Hematopoietic multipotent progenitor cell treated with erythropoietin and hydrocortisone succinate and interleukin-3 and kit ligand, for 15 days (in vitro differentiated cells): ENCODE results near the gene SERPINB4.
"Not testable (repeated sequence)": the region's sequence is repeated elsewhere in the genome, so short reads cannot be mapped to it uniquely, and the experiment has no call there.

ENCODE experiments used
- DNase-seq: peaks from one replicate; pipeline ENCODE4 v3.0.0-alpha.2; 2015; ENCODE audit warnings: low spot score

Gene SERPINB4

GRCh38 chr18:63644142-63644541, at the start of gene SERPINB4:
SERPINB4 (minus strand) TSS chr18:63644256; CDS start chr18:63643577, 679 bp downstream.
- DNase-seq: not testable (repeated sequence)

- no peak for DNase-seq
These were observed 45.0 kb upstream of the SERPINB4 start for GRCh38 chr18:63689064-63689463.

DNA sequence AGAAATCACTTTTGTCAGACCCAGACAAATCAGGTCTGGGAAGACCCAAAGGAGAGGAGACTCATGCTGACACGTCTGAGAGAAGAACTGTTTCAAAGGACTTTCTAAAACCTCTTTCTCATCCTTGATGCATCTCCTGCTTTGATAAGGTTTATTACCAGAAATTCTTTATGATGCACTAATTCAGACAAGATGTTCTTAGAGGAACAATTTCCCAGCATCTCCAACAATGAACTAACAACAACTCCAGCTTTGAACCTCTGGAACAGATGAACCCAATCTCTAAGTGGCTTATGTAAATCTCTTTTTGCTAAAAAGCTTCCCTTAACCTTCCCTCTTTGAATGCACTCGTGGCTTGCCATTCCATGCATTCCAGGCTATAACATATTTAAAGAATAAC, 42.8 kb upstream of the SERPINB4 start:
- no peak for DNase-seq

- no peak for DNase-seq
These were observed 40.7 kb upstream of the SERPINB4 start for GRCh38 chr18:63684718-63685117.

GRCh38 chr18:63683890-63684289, 39.8 kb upstream of the SERPINB4 start:
- DNase-seq: no peak

DNA sequence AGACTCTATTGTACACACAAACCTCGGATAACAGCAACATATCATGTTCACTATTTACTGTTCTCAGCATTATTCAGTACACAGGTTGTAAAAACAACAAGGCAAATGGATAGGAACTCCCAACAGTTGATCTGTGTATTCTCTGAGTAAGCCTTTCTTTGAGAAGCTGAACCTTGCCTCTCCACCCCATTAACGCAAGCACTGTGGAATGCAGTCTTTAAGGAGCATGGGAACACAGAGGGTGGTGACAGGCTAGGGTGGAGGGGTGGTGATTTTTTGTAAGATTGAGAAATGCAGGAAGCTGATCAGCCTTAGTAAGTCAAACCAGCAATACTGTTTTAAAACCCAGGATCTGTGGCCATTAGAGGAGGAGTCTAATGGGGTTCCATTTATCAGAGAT, 39.1 kb upstream of the SERPINB4 start:
- no peak for DNase-seq

DNA sequence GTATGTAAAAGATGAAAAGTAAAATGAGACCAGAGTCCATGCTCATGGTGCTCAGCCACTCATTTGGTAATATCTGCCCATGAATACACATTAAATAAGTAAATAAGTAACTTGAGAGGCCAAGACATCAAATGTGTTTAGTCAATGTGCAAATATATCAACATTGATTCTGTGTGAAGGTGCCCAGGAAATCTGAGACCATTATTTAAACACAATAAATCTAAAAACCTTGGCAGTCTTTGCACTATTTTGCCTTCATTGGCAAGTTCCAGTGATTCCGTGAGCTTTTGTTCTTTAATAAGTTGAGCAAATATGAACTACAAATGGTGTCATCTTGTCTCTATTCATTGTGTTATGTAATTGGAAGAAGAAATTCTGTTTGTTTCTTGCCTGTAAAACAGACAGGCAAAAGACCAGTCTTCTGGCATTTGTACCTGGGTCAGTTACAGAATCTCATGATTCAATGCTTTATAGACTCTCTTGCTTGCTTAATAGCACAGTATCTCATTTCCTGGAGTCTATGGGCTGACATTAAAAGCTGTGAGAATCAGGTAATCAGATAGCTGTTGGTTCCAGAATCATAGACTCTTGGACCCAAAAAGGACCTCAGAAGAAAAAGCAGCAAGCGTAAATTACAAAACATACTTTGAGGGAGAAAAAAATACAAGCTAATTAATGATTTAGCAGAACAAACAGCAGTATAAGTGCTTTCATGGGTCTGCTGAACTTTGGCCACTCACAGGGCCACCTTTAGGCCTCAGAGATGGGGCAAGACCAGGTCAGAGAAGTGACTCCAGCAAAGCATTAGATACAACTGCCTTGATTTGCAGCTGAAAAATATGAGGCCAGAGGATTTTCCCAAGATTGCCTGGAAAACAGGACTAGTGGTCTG, 37.6 kb upstream of the SERPINB4 start:
- DNase-seq: no peak

- DNase-seq: no peak
These were observed 36.0 kb upstream of the SERPINB4 start for GRCh38 chr18:63679820-63680606.

DNA sequence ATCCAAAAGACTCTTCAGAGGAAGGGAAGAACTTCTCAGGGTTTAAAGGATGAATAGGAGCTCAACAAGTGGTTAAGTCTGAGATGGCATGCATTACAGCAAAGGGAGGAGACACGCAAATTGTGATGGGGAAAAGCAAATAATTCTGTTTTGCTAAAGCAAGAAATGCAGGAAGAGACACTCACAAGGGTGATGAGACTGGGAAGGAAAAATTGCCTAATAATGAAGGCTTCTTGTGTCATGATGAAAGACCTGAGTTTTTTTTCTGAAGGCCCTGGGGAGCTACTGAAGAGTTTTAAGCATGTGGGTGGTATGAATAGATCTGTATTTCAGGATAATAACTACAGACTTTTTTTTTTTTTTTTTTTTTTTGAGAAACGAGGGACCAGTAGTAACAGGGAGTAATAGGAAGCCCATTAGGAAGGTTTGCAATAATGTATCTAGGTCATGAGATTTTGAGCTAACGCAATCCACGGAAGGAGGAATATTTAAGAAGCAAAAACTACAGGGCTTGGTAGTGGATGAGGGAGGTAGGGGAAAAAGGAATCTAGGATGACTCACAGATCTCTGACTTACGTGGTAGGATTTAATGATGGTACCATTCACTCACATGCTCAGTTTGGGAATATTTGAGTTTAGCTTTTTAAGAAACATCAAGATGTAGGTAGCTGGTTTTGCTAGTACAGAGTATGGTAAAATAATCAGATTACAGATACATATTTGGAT, 33.6 kb upstream of the SERPINB4 start:
- DNase-seq: no peak

DNA sequence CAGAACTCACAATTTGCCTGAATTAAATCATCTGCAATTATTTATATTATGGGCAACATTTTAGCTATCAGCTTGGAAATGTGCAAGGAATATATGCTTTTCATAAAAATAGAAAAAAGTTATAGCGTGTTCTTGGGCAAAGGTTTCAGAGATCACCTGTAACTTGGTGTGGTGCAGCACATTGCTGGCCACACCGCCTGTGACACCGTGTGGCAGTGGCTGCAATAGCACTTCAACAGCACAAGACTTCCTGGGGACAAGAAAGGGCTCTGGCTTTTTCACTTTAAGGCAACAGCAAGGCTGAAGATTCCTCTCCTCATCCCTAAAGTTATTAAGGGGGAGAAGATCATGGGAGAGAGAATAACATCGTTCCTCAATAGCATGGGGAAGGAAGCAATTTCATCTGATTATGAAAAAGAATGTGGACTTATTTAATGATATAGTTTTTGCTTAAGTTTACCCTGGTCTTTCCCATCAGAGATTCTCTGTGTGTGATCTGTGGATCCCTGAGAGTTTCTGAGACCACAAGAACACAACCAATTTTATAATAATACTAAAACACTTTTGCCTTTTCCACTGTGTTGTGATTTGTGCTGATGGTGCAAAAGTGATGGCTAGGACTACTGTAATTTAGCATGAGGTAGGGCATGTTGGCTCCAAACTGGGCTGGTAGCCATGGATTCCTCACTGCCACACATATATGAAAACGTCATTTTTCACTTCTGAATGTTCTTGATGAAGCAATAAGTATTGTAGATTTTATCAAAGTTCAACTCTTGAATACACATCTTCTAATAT, 32.7 kb upstream of the SERPINB4 start:
- no peak for DNase-seq

DNA sequence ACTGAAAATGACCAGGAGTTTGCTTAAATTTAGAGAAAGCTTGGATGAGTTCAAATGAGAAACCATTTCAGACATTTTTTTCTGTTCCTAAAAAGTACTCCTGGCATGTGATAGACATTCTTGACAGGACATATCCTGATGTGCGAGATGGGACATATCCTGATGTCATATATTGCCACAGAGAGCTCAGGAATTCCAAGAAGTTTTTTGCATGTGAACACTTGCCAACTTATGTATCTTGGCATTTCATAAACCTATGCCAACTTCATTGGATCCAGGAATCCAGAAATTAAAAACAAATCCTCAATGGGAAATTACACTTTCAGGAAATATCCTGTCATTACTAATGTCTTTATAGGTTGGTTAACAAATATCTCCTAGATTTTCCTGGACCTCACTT, 20.5 kb upstream of the SERPINB4 start:
- no peak for DNase-seq

GRCh38 chr18:63661750-63662149, 17.7 kb upstream of the SERPINB4 start, which contains the start of gene SERPINB3:
SERPINB3 (minus strand) TSS chr18:63661893; CDS start chr18:63661216, 677 bp downstream.
- DNase-seq: not testable (repeated sequence)

- DNase-seq: not testable (repeated sequence)
These were observed 14.9 kb upstream of the SERPINB4 start for GRCh38 chr18:63658920-63659319.

DNA sequence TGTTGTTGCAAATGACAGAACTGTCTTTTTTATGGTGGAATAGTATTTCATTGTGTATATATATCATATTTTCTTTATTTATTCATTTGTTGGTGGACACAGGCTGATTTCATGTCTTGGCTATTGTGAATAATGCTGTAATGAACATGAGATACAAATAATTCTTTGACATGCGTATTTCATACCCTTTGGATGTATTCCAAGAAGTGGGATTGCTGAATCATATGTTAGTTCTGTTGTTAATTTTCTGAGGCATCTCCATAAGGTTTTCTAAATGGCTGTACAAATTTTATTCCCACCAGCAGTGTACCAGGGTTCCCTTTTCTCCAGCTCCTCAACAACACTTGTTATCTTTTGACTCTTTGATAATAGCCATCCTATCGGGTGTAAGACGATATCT, 6.2 kb upstream of the SERPINB4 start:
- DNase-seq: not testable (repeated sequence)

GRCh38 chr18:63648241-63648640, 4.2 kb upstream of the SERPINB4 start:
- DNase-seq: no peak

GRCh38 chr18:63646936-63647335, 2.9 kb upstream of the SERPINB4 start:
- DNase-seq: no peak

- DNase-seq: not testable (repeated sequence)
These were observed 638 bp upstream of the SERPINB4 start for GRCh38 chr18:63644694-63645093.

DNA sequence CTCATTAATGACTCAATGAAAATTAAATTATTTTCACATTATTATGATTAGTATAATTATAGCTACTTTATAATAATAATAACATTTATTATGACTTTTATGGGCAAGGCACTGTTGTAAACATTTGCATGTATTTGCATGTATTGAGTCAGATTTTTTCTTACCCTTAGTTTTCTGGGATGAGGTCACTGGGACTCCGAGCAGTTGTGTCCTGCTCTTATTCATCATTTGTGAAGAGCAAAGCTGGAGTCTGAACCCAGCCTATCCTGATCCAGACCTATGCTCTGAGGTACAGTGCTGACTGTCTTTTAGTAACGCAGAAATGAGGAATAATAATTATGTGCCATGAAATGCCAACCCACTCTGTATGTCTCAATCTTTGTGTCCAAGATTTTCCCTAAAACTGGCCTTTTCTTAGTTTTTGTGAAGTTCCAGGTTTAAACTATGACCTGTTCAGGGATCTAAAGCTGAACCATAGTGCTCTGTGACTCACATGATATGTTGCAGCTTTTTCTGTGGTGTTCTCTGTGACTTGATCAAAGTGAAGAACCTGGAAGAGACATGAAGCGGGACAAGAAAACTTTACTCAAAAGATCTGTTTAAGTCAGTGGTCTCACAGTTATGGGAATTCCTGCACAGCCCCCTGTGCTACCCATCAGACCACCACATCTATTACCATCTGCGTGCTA, 1.2 kb downstream of the SERPINB4 start:
- not testable (repeated sequence) for DNase-seq

DNA sequence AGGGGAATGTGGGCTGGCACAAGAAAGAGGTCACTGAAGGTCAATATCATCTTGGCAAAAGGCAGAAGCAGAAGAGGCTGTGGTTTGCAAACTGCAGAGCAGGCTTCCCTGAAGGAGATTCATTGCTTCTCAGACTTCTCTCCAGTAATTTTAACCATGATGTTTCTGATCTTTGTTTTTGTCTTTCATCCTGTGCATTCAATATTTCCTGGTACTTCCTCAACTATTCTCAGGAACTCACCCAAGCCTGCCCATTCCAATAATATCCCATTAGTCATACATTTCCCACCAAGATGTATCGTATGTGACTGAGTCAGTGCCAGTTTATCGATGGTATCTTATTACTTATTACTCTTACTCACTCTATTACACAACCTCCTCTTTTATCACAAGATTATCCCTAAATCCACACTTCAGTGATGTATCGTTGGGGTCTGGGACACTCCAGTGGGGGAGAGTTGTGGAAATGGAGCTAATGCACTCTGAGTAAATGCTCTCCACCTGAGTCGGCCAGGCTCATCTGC, 2.8 kb downstream of the SERPINB4 start:
- not testable (repeated sequence) for DNase-seq

DNA sequence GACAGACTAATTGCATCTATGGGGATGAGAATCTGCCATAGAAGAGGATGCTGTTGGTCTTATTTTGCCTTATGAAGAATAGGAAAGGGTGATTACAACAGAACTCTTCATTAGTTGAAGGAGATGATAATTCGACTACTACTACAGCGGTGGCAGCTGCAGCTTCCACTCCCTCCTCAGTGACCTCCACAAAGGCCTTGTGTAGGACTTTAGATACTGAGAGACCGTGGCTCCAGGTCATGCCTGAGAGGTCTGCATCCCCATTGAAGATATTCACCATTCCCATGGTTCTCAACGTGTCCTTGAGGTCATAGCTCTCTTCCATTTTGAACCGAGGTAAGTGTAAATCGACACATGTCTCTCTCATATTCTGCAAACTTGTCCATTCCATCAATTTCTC, 6.4 kb downstream of the SERPINB4 start:
- DNase-seq: no peak

DNA sequence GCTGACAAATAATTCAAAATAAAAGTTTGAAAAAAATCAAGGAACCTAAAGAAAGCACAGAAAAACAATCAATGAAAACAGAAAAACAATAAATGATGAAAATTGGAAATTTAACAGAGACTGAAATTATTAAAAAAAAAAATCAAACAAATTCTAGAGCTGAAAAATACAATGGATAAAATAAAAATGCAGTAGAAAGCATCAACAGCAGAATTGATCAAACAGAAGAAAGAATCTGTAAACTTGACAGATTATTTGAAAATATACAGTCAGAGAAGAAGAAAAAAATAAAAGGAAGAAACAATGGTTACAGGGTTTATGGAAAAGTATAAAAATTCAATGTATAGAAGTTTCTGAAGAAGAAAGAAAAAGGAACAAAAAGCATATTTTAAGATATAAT, 16.2 kb downstream of the SERPINB4 start:
- DNase-seq: no peak
